ENCODE measurements around the gene COL1A2.

GRCh38 chr7:94392393-94392786, 2.3 kb upstream of the COL1A2 start:
- no peak for TF ChIP-seq EZH2 (IDR thresholded peaks at IDR 0.05; ENCODE audit: low read depth, low read length, severe bottlenecking)
- no peak for TF ChIP-seq NANOG (IDR thresholded peaks at IDR 0.05; ENCODE audit: insufficient read depth, low read depth, low read length, poor library complexity, severe bottlenecking)
- TF ChIP-seq CTCF (IDR thresholded peaks at IDR 0.05; ENCODE audit: control extremely low read depth in 1 of 3, insufficient read depth in 1 of 3, low read depth in 1 of 3, low read length in 3 of 3) = no peak
